OCI-LY3 (cell line): ENCODE measurements around the gene ADCY9.

ENCODE experiments used
- CTCF ChIP-seq: fragments of 200-600, 300-600 bp; sonication (generic); IDR thresholded peaks from 2 replicates; pipeline ENCODE4 v1.5.1; 2014; ENCODE audit warnings: antibody characterized with exemption, low read length, low read depth
- EZH2phosphoT487 ChIP-seq: fragments of 200-600 bp; shearing (Covaris generic); IDR thresholded peaks from 2 replicates; pipeline ENCODE4 v1.6.1; 2018; ENCODE audit warnings: antibody characterized with exemption, mixed run types, low read depth

- no peak for TF ChIP-seq CTCF
- no peak for TF ChIP-seq EZH2phosphoT487
Measured at GRCh38 chr16:4133897-4134372, 17.7 kb upstream of the ADCY9 start.
